PC-3 (cell line): Measurements from ENCODE around the gene SRRM3.

Experiments
- EZH2 ChIP-seq: fragments of 300-600 bp; sonication (generic); IDR thresholded peaks from one replicate; pipeline ENCODE4 v1.6.1; 2017; ENCODE audit warnings: antibody characterized with exemption, mild to moderate bottlenecking, low read length; ENCODE audit not compliant: unreplicated experiment
- EZH2phosphoT487 ChIP-seq: fragments of 300-600 bp; sonication (generic); IDR thresholded peaks from 2 replicates; pipeline ENCODE4 v1.6.1; 2018; ENCODE audit warnings: mild to moderate bottlenecking, antibody characterized with exemption, low read length, borderline replicate concordance
- TF ChIP-seq, protein P1 (sequence below): fragments of 300-600 bp; sonication (generic); conservative IDR thresholded peaks from 2 replicates; pipeline ENCODE4 v1.5.1; 2017; ENCODE audit warnings: antibody characterized with exemption, low read depth, mild to moderate bottlenecking, low read length

DNA sequence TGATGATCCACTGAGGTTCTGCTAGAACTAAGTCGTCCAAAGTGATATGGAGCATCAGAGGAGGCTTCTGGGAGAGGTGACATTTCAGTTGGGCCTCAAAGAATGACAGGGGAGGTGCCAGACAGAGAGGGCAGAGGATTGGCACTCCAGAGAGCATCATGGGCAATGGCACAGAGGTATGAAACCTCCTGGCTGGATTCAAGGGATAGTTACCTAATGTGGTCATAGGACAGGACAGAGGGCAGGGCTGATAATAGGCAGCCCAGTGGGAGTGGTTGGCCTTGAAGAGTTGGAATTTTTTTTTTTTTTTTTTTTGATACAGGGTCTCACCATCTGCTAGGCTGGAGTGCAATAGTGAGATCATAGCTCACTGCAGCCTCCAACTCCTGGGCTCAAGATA lies 7.6 kb downstream of the SRRM3 start:
- TF ChIP-seq, protein P1, sequence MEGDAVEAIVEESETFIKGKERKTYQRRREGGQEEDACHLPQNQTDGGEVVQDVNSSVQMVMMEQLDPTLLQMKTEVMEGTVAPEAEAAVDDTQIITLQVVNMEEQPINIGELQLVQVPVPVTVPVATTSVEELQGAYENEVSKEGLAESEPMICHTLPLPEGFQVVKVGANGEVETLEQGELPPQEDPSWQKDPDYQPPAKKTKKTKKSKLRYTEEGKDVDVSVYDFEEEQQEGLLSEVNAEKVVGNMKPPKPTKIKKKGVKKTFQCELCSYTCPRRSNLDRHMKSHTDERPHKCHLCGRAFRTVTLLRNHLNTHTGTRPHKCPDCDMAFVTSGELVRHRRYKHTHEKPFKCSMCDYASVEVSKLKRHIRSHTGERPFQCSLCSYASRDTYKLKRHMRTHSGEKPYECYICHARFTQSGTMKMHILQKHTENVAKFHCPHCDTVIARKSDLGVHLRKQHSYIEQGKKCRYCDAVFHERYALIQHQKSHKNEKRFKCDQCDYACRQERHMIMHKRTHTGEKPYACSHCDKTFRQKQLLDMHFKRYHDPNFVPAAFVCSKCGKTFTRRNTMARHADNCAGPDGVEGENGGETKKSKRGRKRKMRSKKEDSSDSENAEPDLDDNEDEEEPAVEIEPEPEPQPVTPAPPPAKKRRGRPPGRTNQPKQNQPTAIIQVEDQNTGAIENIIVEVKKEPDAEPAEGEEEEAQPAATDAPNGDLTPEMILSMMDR, result no peak
- TF ChIP-seq EZH2phosphoT487, result no peak
- no peak for TF ChIP-seq EZH2
